Measurements from ENCODE around the gene FRMD4A.
"Not testable (repeated sequence)": the region's sequence is repeated elsewhere in the genome, so short reads cannot be mapped to it uniquely, and the experiment has no call there.

The FRMD4A gene

GRCh38 chr10:13970236-13970956 lies 360.3 kb downstream of the FRMD4A start:
- no peak for DNase-seq

DNA sequence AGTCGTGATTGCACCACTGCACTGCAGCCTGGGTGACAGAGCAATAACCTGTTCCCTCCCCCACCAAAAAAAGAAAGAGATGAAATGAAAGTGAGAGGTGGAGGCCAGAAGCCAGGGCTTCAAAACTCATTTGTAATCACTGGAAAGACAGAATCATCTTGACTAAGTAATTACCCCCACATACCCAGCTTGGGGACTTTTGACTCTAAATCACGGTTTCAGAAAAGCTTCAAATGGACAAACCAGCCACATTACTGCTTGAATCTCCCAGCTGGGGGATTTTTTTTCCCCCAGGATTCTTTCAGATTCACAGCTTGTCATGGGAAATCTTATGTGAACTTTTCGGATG lies 361.0 kb downstream of the FRMD4A start:
- no peak for DNase-seq

- DNase-seq: no peak
Observed at GRCh38 chr10:13969118-13969791, 361.5 kb downstream of the FRMD4A start.

- no peak for DNase-seq
Observed at GRCh38 chr10:13961853-13962252, 368.9 kb downstream of the FRMD4A start.

DNA sequence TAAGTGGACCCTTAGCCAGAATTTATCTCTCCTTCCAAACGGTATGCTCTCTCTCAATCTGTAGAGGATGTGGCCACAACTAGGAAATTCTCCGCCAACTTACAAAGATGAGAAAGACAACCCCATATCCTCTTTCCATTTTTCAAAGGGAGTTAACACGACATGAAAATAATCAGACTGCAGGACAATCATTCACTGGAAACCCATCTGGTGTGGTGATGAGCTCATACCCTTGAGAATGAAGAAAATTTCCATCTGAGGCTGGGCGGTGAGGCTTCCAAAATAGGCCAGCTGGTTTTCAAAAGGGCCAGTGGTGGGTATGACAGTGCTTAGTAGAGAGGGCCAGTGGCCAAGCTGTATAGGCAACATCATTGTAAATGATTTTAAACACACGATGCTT lies 369.6 kb downstream of the FRMD4A start:
- DNase-seq: no peak

DNA sequence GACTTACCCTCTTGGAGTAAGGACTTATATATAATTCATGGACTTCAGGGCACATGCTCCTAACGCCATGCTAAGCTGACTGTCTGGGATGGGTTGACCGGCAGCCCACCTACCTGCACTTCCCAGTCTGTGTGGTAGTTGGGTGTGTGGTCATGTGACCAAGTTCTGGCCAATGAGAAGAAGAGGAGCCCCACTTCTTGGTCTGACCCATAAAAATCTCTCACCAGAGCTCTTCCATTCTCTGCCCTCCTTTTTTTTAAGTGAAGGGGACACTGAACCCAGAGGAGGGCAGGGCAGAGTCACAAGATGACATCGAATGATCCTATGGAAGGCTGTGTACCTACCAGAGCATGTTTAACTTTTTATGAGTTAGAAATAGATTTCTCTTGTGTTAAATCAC lies 370.1 kb downstream of the FRMD4A start:
- DNase-seq: no peak

DNA sequence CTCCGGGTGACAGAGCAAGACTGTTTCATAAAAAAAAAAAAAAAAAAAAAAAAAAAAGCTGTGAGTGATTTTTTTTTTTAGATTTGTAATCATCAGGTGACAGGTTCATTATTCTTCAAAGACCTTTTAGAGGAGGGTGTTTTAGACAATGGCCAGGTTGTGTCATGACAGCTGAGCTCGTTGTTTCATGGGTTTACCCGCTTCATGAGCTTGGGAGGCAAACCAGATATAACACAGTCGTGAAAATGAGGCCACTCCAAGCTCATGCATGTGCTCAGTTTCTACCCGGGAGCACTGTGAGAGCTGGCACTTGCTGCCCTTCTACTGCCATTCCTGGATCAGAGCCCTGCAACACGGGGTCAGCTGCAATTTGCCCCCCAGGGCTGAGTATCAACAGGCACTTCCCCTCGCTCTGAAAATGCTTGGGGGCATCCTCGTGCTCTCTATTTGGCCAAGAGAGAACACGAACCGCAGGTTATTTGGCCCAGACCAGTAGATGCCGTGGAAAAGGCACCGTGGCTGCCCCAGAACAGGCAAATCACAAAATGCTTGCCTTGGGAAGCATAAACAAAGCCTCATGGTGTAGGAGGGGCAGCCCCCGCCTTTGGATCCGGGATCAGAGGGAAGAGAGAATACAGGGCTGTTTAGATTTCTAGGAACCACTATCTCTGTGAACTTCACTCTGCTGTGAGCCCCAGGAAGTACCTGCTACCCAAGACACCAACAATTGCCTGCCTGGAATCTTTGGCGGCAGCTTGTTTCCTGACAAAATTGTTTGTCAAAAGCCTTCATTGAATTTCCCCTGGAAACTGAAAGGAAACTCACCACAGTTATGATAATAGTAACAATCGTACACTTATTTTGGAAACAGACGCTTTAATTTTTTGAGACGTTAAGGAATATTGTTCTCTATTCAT lies 371.0 kb downstream of the FRMD4A start:
- DNase-seq: no peak

DNA sequence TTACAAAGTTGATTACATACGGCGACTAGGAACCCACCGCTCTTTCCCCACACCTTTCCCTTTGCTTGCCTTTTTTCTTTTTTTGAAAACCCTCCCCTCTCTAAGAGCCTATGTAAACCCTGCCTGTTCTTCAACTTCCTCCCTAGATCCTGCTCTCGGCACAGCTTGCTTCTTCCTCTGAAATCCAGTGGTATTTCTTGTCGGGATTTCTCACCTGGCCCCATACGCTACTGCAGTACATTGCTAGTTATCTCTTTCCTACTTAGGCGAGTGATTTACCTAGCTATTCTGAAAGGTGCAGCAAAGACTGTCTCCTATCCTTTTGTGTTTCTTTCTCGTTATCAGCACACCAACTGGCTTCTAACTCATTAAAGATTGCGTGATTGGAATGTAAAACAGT lies 372.9 kb downstream of the FRMD4A start:
- DNase-seq: no peak

- DNase-seq: no peak
Observed at GRCh38 chr10:13956826-13957225, 373.9 kb downstream of the FRMD4A start.

DNA sequence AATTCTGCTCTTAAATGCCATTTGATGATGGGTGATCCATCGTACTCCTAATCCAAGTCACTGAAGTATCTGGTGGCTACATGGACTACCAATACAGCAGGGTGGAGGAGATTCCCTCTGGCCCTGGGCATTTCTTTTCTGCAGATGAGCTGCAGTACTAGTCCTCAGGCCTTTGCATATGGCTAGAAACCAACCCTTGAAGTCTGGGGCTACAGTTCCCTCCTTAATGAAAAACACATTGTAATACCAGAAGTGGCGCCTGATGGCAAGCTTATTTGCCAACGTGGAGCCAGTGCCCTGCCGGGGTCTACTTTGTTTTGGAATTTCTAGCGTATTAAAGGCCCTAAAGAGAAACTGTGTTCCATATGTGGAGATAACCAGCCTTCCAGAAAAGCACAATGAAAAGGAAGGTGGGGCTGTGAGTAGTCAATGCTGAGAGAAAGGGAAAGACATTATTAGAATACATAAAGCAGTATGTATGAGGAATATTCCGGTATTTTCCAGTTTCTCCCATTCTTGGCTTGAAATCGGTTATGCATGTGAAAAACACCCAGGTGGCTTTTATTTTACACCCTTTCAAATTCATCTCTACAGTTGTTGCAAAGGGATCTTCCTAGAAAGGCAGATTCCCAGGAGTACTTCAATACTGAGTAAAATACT lies 375.2 kb downstream of the FRMD4A start:
- DNase-seq: no peak

- DNase-seq: not testable (repeated sequence)
Observed at GRCh38 chr10:13954195-13954594, 376.5 kb downstream of the FRMD4A start.

DNA sequence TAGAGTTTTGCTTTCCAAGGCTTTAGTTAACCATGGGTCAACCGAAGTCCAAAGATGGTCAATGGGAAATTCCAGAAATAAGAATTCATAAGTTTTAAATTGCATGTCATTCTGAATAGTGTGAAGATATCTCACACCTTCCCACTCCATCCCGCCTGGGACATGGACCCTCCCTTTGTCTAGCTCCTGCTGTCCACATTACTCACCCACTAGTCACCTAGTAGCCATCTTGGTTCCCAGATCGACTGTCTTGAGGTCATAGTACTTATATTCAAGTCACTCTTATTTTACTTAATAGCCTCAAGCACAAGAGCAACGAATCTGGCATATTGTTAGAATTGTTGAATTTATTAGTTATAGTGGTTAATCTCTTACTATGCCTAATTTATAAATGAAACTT lies 377.4 kb downstream of the FRMD4A start:
- no peak for DNase-seq

GRCh38 chr10:13950543-13950939 lies 380.2 kb downstream of the FRMD4A start:
- DNase-seq: no peak

- no peak for DNase-seq
Observed at GRCh38 chr10:13949844-13950542, 380.7 kb downstream of the FRMD4A start.

- DNase-seq: no peak
Observed at GRCh38 chr10:13946209-13946460, 384.6 kb downstream of the FRMD4A start.

- no peak for DNase-seq
Observed at GRCh38 chr10:13945390-13946208, 385.1 kb downstream of the FRMD4A start.

GRCh38 chr10:13944823-13945222 lies 385.9 kb downstream of the FRMD4A start:
- DNase-seq: no peak

- DNase-seq: no peak
Observed at GRCh38 chr10:13943735-13944398, 386.9 kb downstream of the FRMD4A start.

DNA sequence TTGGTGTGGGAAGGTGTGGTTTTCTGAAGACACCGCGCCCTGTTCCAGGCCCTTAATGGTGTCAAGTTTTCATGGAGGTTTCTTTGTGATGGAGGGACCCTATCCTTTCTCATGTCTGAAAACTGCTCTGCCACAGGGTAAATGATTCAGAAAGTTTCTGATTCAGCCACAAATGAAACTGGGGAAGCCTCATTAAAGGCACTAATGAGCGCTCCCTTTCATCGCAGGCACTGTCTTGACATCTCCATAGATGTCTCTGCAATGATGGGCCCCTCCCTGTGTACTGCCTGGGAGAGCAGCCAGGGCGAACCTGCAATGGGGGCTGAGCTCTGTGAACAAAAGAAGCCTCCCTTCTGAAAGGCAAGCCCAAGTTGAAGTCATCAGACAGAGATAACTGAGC lies 388.7 kb downstream of the FRMD4A start:
- DNase-seq: no peak

DNA sequence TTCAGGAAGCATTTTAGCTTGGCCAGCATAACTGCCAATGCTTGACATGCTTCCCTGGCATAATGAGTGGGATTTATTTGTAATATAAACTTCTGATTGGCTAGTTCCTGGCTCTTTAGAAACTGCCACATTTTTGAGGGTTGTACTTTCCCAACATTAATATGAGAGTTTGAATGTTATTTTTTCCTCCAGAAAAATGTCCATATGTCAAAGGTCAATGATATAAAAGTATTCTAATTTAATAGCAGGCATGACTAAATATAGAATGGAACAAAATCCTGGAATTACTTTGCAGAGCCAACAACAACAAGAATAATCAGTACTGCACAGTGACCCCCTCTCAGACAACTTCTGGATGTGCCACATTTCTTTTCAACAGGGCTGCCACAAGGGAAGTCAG lies 391.3 kb downstream of the FRMD4A start:
- DNase-seq: no peak

- no peak for DNase-seq
Observed at GRCh38 chr10:13938950-13939349, 391.8 kb downstream of the FRMD4A start.
